ENCODE data around the gene CXCL3. TPM values are rescaled to one million over a fixed set of nuclear protein-coding genes. Genes with fewer than 3 reads are reported as not detected.

CXCL3 gene
- total and polyA plus RNA-seq, 4 donors: 0.07 to 0.96 (median 0.63) TPM

DNA sequence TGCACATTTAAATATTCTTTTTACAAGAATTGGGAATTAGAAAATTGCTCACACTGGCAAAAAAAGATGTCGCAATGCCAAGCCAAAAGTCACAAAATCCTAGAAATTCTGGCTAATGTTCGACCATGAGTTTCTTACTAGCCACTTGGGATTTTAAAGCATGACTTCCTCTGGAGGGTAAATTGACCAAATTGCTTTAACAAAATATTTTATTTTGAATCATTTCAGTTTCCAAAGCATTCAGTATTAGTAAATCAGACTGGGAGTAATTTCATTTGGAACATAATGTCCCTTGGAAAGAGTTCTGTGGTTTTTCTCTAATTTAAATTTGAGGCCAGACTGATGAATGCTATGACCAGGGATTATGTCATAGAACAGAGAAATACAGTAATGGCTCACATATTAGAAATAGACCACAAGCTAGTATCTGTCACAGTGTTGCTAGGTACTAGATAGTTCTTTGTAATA is 32.4 kb downstream of the CXCL3 start:
- TF ChIP-seq NR2F2 (IDR thresholded peaks at IDR 0.05): no peak
- no peak for TF ChIP-seq JUND (IDR thresholded peaks at IDR 0.05)
- TF ChIP-seq EGR1 (IDR thresholded peaks at IDR 0.05; ENCODE audit: low read depth in 2 of 2): no peak
- TF ChIP-seq YY1 (IDR thresholded peaks at IDR 0.05): no peak
- no peak for TF ChIP-seq FOXA2 (IDR thresholded peaks at IDR 0.05)
- TF ChIP-seq, protein P1, sequence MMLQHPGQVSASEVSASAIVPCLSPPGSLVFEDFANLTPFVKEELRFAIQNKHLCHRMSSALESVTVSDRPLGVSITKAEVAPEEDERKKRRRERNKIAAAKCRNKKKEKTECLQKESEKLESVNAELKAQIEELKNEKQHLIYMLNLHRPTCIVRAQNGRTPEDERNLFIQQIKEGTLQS (IDR thresholded peaks at IDR 0.05): no peak
- TF ChIP-seq HNF4G (IDR thresholded peaks at IDR 0.05): no peak
- no peak for DNase-seq (ENCODE audit: low spot score)
- H3K27ac ChIP-seq (ENCODE audit: low read depth in 1 of 2, low read length in 2 of 2): no peak overlapping the region
- H3K36me3 ChIP-seq (ENCODE audit: control insufficient read depth in 4 of 4, insufficient read depth in 3 of 4, low read depth in 1 of 4, low read length in 3 of 4): no peaks in the 10 kb centered on the region
- H3K4me1 ChIP-seq (ENCODE audit: control insufficient read depth in 4 of 4, insufficient read depth in 4 of 4, low read length in 3 of 4): no peaks in the 10 kb centered on the region
- no peaks in the 10 kb centered on the region for H3K27me3 ChIP-seq (ENCODE audit: control insufficient read depth in 4 of 4, insufficient read depth in 4 of 4, low read length in 3 of 4)
- H3K4me3 ChIP-seq (ENCODE audit: low read depth in 1 of 3, low read length in 3 of 3): no peak overlapping the region
- WGBS: 54% methylated on average over 2 of the region's 2 CpGs
- no peak overlapping the region for H3K9ac ChIP-seq (ENCODE audit: low read depth in 1 of 2, low read length in 2 of 2)
- H3K9me3 ChIP-seq (ENCODE audit: control insufficient read depth in 4 of 4, low read length in 3 of 4): no peaks in the 10 kb centered on the region

DNA sequence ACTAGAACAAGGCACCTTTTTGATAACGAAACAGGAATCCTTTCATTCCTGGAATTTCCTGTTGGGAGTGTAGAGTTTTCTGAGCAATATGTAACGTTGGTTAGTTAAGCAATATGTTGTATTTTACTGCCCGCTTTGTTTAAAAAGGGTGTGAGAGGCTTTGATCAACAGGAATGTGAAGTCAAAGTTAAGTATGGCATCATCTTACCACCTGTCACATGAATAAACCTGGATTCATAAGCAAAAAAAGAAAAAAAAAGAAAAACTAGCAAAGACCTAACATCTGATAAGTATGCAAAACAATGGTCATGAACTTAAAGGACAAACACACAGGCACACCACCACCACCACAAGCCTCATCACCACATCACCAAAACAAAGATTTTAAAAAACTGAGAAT is 33.0 kb downstream of the CXCL3 start:
- peaks cover 0 to 3% (median 0%) of the 10 kb centered on the region in 4 donors for H3K27me3 ChIP-seq (ENCODE audit: control insufficient read depth in 4 of 4, insufficient read depth in 4 of 4, low read length in 3 of 4)
- no peak overlapping the region for H3K4me3 ChIP-seq (ENCODE audit: low read depth in 1 of 3, low read length in 3 of 3)
- no peak for DNase-seq (ENCODE audit: low spot score)
- no peaks in the 10 kb centered on the region for H3K4me1 ChIP-seq (ENCODE audit: control insufficient read depth in 4 of 4, insufficient read depth in 4 of 4, low read length in 3 of 4)
- no peaks in the 10 kb centered on the region for H3K36me3 ChIP-seq (ENCODE audit: control insufficient read depth in 4 of 4, insufficient read depth in 3 of 4, low read depth in 1 of 4, low read length in 3 of 4)
- WGBS: 30% methylated on average over 3 of the region's 3 CpGs
- TF ChIP-seq SP1 (IDR thresholded peaks at IDR 0.05) (no peak), FOXA1 (IDR thresholded peaks at IDR 0.05) (no peak), GABPA (IDR thresholded peaks at IDR 0.05 in 1 of 2, conservative IDR thresholded peaks at IDR 0.05 in 1 of 2) (no peak)
- TF ChIP-seq, protein P2, sequence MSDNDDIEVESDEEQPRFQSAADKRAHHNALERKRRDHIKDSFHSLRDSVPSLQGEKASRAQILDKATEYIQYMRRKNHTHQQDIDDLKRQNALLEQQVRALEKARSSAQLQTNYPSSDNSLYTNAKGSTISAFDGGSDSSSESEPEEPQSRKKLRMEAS (IDR thresholded peaks at IDR 0.05): no peak
- TF ChIP-seq, protein P3, sequence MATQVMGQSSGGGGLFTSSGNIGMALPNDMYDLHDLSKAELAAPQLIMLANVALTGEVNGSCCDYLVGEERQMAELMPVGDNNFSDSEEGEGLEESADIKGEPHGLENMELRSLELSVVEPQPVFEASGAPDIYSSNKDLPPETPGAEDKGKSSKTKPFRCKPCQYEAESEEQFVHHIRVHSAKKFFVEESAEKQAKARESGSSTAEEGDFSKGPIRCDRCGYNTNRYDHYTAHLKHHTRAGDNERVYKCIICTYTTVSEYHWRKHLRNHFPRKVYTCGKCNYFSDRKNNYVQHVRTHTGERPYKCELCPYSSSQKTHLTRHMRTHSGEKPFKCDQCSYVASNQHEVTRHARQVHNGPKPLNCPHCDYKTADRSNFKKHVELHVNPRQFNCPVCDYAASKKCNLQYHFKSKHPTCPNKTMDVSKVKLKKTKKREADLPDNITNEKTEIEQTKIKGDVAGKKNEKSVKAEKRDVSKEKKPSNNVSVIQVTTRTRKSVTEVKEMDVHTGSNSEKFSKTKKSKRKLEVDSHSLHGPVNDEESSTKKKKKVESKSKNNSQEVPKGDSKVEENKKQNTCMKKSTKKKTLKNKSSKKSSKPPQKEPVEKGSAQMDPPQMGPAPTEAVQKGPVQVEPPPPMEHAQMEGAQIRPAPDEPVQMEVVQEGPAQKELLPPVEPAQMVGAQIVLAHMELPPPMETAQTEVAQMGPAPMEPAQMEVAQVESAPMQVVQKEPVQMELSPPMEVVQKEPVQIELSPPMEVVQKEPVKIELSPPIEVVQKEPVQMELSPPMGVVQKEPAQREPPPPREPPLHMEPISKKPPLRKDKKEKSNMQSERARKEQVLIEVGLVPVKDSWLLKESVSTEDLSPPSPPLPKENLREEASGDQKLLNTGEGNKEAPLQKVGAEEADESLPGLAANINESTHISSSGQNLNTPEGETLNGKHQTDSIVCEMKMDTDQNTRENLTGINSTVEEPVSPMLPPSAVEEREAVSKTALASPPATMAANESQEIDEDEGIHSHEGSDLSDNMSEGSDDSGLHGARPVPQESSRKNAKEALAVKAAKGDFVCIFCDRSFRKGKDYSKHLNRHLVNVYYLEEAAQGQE (IDR thresholded peaks at IDR 0.05): no peak
- H3K9me3 ChIP-seq (ENCODE audit: control insufficient read depth in 4 of 4, low read length in 3 of 4): no peaks in the 10 kb centered on the region
- no peak overlapping the region for H3K9ac ChIP-seq (ENCODE audit: low read depth in 1 of 2, low read length in 2 of 2)
- H3K27ac ChIP-seq (ENCODE audit: low read depth in 1 of 2, low read length in 2 of 2): no peak overlapping the region

DNA sequence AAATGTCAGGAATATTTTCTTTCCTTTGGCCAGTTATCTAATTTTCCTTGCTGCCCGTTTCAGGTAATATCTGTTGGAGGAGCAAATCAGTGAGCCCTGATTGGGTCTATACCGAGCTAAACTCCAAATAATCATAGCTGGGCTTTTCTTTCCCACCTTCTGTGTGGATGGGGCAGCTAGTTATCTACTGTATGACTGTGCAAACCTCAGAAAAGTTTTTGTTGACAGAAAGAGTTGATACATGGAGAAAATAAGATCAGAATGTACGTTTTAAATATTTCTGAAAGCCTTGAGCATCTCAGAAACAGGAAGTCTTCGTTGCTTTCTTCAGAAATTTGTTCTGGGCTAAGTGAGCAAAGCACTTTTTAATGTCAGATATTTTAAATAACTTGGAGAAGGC is 33.8 kb downstream of the CXCL3 start:
- 64% methylated on average over 4 of the region's 4 CpGs for WGBS
- no peak for DNase-seq (ENCODE audit: low spot score)
- H3K36me3 ChIP-seq (ENCODE audit: control insufficient read depth in 4 of 4, insufficient read depth in 3 of 4, low read depth in 1 of 4, low read length in 3 of 4): no peaks in the 10 kb centered on the region
- H3K27me3 ChIP-seq (ENCODE audit: control insufficient read depth in 4 of 4, insufficient read depth in 4 of 4, low read length in 3 of 4): peaks cover 0 to 3% (median 0%) of the 10 kb centered on the region in 4 donors
- no peak overlapping the region for H3K9ac ChIP-seq (ENCODE audit: low read depth in 1 of 2, low read length in 2 of 2)
- H3K4me1 ChIP-seq (ENCODE audit: control insufficient read depth in 4 of 4, insufficient read depth in 4 of 4, low read length in 3 of 4): no peaks in the 10 kb centered on the region
- no peak overlapping the region for H3K27ac ChIP-seq (ENCODE audit: low read depth in 1 of 2, low read length in 2 of 2)
- H3K4me3 ChIP-seq (ENCODE audit: low read depth in 1 of 3, low read length in 3 of 3): no peak overlapping the region
- no peaks in the 10 kb centered on the region for H3K9me3 ChIP-seq (ENCODE audit: control insufficient read depth in 4 of 4, low read length in 3 of 4)
- TF ChIP-seq, protein P2 (IDR thresholded peaks at IDR 0.05): no peak
- TF ChIP-seq NR2F2 (IDR thresholded peaks at IDR 0.05): no peak
- TF ChIP-seq EGR1 (IDR thresholded peaks at IDR 0.05; ENCODE audit: low read depth in 2 of 2): no peak
- TF ChIP-seq, protein P3 (IDR thresholded peaks at IDR 0.05): no peak
- TF ChIP-seq, protein P4, sequence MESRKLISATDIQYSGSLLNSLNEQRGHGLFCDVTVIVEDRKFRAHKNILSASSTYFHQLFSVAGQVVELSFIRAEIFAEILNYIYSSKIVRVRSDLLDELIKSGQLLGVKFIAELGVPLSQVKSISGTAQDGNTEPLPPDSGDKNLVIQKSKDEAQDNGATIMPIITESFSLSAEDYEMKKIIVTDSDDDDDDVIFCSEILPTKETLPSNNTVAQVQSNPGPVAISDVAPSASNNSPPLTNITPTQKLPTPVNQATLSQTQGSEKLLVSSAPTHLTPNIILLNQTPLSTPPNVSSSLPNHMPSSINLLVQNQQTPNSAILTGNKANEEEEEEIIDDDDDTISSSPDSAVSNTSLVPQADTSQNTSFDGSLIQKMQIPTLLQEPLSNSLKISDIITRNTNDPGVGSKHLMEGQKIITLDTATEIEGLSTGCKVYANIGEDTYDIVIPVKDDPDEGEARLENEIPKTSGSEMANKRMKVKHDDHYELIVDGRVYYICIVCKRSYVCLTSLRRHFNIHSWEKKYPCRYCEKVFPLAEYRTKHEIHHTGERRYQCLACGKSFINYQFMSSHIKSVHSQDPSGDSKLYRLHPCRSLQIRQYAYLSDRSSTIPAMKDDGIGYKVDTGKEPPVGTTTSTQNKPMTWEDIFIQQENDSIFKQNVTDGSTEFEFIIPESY (IDR thresholded peaks at IDR 0.05): no peak
- no peak for TF ChIP-seq HNF4G (IDR thresholded peaks at IDR 0.05)
- TF ChIP-seq, protein P1 (IDR thresholded peaks at IDR 0.05): no peak
- no peak for TF ChIP-seq YY1 (IDR thresholded peaks at IDR 0.05)
- TF ChIP-seq, protein P5, sequence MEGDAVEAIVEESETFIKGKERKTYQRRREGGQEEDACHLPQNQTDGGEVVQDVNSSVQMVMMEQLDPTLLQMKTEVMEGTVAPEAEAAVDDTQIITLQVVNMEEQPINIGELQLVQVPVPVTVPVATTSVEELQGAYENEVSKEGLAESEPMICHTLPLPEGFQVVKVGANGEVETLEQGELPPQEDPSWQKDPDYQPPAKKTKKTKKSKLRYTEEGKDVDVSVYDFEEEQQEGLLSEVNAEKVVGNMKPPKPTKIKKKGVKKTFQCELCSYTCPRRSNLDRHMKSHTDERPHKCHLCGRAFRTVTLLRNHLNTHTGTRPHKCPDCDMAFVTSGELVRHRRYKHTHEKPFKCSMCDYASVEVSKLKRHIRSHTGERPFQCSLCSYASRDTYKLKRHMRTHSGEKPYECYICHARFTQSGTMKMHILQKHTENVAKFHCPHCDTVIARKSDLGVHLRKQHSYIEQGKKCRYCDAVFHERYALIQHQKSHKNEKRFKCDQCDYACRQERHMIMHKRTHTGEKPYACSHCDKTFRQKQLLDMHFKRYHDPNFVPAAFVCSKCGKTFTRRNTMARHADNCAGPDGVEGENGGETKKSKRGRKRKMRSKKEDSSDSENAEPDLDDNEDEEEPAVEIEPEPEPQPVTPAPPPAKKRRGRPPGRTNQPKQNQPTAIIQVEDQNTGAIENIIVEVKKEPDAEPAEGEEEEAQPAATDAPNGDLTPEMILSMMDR (IDR thresholded peaks at IDR 0.05; ENCODE audit: low read depth, low read length, missing input control): no peak
- TF ChIP-seq RXRA (IDR thresholded peaks at IDR 0.05): no peak

Measured in liver (tissue), 9 donors.